A549 (cell line): Measurements from ENCODE around the gene CALML3.

Source experiments
- BHLHE40 ChIP-seq: IDR thresholded peaks from 2 replicates; pipeline ENCODE4 v1.6.1; 2012; ENCODE audit warnings: low read depth, low read length, inconsistent platforms
- CHD2 ChIP-seq: fragments of 150-350 bp; IDR thresholded peaks from 2 replicates; pipeline ENCODE4 v1.6.1; 2014; ENCODE audit warnings: low read length; ENCODE audit not compliant: partially characterized antibody
- JUN ChIP-seq, 2 experiments: fragments of >200 bp; sonication (Bioruptor Twin); formaldehyde crosslinking; IDR thresholded peaks; 2 replicates in 1 of 2; 3 replicates in 1 of 2; pipeline ENCODE4 v1.6.1; 2016 to 2017
- NR3C1 ChIP-seq: fragments of >200 bp; sonication (Bioruptor Twin); formaldehyde crosslinking; IDR thresholded peaks from 3 replicates; pipeline ENCODE4 v1.6.1; 2017
- POLR2A ChIP-seq: IDR thresholded peaks from 2 replicates; pipeline ENCODE4 v1.6.1; 2012; ENCODE audit warnings: mild to moderate bottlenecking, low read length
- SMC3 ChIP-seq: fragments of >200 bp; sonication (Bioruptor Twin); formaldehyde crosslinking; IDR thresholded peaks from 3 replicates; pipeline ENCODE4 v1.6.1; 2018; ENCODE audit warnings: inconsistent platforms
- TF ChIP-seq, protein P1 (sequence below): fragments of >200 bp; sonication (Bioruptor Twin); formaldehyde crosslinking; IDR thresholded peaks from 3 replicates; pipeline ENCODE4 v1.5.1; 2016
- TF ChIP-seq, protein P2 (sequence below): fragments of 250-450 bp; sonication (Bioruptor Pico); IDR thresholded peaks from 2 replicates; pipeline ENCODE4 v1.5.0; 2021; ENCODE audit warnings: mild to moderate bottlenecking, moderate library complexity, borderline replicate concordance
- TF ChIP-seq, protein P3 (sequence below): fragments of 200-600 bp; sonication (generic); IDR thresholded peaks from 2 replicates; pipeline ENCODE4 v1.6.1; 2016; ENCODE audit warnings: antibody characterized with exemption, mild to moderate bottlenecking, moderate library complexity

DNA sequence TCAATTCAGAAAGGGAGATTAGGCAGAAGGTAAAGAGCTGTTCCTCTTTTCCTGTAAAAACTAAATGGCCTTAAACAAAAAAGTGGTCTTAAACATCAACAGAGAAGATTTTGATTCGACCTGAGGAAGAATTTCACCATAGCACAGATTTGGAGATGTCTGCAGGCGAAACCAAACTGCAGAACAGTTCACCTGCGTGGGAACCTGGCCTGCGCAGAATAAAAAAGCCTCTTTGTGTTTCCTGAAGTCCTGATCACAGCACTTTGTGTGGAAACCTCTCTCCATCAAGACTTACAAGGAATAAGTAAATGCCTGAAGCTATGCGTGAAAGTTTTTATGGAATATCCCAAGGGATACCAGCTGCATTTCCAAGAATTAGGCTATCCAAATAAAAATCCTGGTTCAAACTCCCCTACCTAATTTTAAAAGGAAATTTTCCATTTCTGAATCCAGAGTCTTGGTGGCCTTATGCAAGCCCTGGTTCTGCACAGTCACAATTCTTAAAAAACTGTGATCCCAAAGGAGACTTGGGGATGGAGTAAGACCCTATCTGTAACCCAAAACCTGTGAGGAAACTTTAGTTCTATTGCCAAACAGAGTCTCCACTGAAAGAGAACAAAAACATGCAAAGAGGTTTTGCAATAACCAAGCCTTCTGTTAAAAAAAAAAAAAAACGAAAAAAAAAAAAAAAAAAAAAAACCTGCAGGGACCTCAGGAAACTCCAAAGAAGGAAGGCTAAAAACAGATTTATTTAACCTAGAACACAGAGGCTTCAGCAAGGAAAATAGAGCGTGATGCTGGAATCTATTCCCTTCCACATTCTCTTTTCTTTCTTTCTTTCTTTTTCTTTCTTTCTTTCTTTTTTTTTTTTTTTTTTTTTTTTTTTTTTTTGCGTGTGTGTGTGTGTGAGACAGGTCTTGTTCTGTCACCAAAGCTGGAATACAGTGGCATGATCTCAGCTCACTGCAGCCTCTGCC is 10.4 kb downstream of the CALML3 start:
- TF ChIP-seq, protein P1, sequence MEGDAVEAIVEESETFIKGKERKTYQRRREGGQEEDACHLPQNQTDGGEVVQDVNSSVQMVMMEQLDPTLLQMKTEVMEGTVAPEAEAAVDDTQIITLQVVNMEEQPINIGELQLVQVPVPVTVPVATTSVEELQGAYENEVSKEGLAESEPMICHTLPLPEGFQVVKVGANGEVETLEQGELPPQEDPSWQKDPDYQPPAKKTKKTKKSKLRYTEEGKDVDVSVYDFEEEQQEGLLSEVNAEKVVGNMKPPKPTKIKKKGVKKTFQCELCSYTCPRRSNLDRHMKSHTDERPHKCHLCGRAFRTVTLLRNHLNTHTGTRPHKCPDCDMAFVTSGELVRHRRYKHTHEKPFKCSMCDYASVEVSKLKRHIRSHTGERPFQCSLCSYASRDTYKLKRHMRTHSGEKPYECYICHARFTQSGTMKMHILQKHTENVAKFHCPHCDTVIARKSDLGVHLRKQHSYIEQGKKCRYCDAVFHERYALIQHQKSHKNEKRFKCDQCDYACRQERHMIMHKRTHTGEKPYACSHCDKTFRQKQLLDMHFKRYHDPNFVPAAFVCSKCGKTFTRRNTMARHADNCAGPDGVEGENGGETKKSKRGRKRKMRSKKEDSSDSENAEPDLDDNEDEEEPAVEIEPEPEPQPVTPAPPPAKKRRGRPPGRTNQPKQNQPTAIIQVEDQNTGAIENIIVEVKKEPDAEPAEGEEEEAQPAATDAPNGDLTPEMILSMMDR = no peak
- no peak for TF ChIP-seq JUN (IDR thresholded peaks at IDR 0.05)
- no peak for TF ChIP-seq SMC3
- no peak for TF ChIP-seq CHD2
- TF ChIP-seq NR3C1 = no peak
- TF ChIP-seq, protein P2, sequence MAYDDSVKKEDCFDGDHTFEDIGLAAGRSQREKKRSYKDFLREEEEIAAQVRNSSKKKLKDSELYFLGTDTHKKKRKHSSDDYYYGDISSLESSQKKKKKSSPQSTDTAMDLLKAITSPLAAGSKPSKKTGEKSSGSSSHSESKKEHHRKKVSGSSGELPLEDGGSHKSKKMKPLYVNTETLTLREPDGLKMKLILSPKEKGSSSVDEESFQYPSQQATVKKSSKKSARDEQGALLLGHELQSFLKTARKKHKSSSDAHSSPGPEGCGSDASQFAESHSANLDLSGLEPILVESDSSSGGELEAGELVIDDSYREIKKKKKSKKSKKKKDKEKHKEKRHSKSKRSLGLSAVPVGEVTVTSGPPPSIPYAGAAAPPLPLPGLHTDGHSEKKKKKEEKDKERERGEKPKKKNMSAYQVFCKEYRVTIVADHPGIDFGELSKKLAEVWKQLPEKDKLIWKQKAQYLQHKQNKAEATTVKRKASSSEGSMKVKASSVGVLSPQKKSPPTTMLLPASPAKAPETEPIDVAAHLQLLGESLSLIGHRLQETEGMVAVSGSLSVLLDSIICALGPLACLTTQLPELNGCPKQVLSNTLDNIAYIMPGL = no peak
- TF ChIP-seq, protein P3, sequence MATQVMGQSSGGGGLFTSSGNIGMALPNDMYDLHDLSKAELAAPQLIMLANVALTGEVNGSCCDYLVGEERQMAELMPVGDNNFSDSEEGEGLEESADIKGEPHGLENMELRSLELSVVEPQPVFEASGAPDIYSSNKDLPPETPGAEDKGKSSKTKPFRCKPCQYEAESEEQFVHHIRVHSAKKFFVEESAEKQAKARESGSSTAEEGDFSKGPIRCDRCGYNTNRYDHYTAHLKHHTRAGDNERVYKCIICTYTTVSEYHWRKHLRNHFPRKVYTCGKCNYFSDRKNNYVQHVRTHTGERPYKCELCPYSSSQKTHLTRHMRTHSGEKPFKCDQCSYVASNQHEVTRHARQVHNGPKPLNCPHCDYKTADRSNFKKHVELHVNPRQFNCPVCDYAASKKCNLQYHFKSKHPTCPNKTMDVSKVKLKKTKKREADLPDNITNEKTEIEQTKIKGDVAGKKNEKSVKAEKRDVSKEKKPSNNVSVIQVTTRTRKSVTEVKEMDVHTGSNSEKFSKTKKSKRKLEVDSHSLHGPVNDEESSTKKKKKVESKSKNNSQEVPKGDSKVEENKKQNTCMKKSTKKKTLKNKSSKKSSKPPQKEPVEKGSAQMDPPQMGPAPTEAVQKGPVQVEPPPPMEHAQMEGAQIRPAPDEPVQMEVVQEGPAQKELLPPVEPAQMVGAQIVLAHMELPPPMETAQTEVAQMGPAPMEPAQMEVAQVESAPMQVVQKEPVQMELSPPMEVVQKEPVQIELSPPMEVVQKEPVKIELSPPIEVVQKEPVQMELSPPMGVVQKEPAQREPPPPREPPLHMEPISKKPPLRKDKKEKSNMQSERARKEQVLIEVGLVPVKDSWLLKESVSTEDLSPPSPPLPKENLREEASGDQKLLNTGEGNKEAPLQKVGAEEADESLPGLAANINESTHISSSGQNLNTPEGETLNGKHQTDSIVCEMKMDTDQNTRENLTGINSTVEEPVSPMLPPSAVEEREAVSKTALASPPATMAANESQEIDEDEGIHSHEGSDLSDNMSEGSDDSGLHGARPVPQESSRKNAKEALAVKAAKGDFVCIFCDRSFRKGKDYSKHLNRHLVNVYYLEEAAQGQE = no peak
- no peak for TF ChIP-seq POLR2A
- no peak for TF ChIP-seq BHLHE40
